CD4-positive, alpha-beta T cell treated with Interleukin-6 at 100 ng/mL for 8 hours (primary cell): ENCODE results near the gene TMC7.

ENCODE experiments used
- DNase-seq: peaks from one replicate; pipeline ENCODE4 v3.0.0-alpha.2; 2020; ENCODE audit warnings: mixed read lengths, low spot score

TMC7 gene

GRCh38 chr16:19090916-19091315, 107.2 kb downstream of the TMC7 start:
- DNase-seq: no peak

GRCh38 chr16:19092653-19093410, 109.1 kb downstream of the TMC7 start:
- DNase-seq: no peak

- no peak for DNase-seq
Observed at GRCh38 chr16:19093631-19094541, 110.2 kb downstream of the TMC7 start.

GRCh38 chr16:19094542-19095365, 111.0 kb downstream of the TMC7 start:
- DNase-seq: no peak

- no peak for DNase-seq
Observed at GRCh38 chr16:19095654-19096053, 111.9 kb downstream of the TMC7 start.

GRCh38 chr16:19098173-19098572, 114.4 kb downstream of the TMC7 start:
- no peak for DNase-seq

GRCh38 chr16:19102187-19102872, 118.6 kb downstream of the TMC7 start:
- no peak for DNase-seq

- DNase-seq: no peak
Observed at GRCh38 chr16:19104607-19105006, 120.9 kb downstream of the TMC7 start.

- DNase-seq: no peak
Observed at GRCh38 chr16:19105131-19105530, 121.4 kb downstream of the TMC7 start.

GRCh38 chr16:19105891-19106624, 122.3 kb downstream of the TMC7 start:
- no peak for DNase-seq

GRCh38 chr16:19106625-19107020, 122.9 kb downstream of the TMC7 start:
- DNase-seq: no peak

- no peak for DNase-seq
Observed at GRCh38 chr16:19108409-19109287, 124.9 kb downstream of the TMC7 start.

- no peak for DNase-seq
Observed at GRCh38 chr16:19109288-19109664, 125.5 kb downstream of the TMC7 start.

GRCh38 chr16:19110537-19111360, 127.0 kb downstream of the TMC7 start:
- no peak for DNase-seq

- DNase-seq: no peak
Observed at GRCh38 chr16:19112099-19112407, 128.3 kb downstream of the TMC7 start.
